ENCODE results near the gene ZFP36L1.

ZFP36L1 gene

DNA sequence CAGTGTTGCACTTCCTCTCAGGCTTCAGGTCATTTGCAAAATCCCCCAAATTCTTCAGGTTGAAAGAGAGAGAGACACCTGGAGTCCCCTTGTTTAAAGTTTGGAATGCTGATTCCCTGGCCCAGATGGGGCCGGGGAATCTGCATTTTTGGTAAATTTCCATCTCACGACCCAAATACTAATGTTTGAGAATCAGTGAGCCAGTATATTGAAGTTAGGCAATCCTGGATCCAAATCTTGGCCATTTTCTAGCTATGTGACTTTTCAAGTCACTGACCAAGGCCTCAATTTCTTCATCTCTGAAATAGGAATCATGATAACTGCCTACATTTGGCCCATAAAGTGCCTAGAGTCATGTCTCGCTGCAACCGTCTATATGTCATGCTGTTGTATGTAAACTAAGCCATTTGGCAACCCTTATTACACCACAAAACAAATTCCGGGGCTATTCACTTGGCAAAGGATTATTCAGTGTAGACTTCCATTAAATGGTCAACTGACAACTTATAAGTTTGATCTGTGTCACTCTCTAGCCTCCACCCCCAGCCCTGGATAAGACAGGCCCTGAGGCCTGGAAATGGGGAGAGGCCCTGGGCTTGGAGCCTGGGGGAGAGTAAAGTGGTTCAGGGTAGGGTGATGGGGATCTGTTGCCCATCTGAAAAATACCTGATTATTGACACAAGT lies 3.7 kb upstream of the ZFP36L1 start:
- no peak for DNase-seq (ENCODE audit: low read depth in 1 of 2, low spot score in 1 of 2)

DNA sequence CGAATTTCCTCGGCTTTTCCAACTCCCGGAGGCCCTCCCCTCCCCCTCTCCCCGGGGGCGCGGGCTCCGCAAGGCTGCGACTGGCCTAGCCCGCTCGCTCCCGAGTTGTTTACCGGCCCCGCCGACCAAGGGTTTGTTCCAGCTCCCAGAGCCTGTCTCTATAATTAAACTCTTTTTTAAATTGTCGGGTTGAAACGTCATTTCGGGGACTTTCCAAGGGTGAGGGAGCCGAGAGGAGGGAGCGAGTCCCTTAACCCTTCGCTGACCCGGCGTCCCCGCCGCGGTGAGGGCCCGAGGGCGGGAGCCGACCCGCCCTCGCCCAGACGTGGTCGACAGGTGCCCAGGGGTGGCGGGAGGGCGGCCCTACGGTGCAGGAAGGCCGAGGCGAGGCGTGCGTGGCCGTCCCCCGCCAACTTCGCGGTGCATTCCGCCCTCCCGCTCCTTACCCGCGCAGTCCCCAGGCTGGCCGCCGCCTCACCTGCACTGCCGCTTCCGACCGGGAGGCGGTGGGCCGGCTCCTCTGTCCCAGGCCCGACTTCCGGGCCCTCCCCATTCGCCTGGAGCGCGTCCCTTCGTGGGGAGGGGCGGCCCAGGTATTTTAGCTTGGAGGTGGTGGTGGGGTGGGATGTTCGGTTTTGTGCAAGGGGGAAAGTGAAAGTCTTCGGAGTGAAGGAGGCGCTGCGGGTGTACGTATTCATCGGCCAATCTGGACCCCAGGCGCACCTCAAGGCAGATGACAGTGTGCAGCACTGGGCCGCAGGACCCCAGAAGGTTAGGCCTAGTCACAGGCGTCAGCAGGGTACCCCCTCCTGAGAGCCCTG lies 2.9 kb upstream of the ZFP36L1 start:
- DNase-seq (ENCODE audit: low read depth in 1 of 2, low spot score in 1 of 2), result peak; percentile 55 to 73

DNA sequence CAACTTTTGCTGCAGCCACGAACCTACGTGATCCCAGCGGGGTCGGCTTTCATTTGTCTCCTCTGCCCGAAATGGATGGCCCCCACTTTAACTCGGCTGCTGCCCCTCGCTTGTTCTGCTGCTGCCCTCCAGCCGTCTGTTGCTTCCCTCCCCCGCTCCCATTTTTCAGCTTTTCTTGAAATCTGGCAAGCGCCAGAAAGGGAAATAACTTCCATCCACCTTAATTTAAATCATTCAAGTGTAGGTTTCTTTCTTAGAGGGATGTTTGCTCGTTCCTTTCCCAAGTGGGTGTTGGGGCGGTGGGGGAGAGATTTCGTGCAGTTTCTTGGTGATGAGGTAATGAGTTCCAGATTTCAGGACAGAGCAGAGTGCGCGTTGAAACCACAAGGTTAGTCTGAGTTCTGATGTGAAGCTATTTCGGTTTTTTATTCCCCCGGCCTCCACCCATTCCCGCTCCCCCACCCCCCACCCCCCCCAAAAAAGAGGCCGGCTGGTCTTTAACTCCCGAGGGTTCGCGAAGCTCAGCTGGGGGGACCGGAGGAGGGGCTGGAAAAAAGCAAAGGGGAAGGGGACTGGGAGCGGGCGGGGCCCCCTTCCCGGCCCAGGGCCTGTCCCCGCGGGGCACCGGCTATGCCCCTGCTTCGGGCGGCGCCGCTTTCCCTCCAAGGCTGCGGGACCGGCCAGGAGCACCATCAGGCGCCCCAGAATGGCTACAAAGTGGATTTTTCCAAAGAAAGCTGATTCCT lies 2.2 kb upstream of the ZFP36L1 start:
- no peak for DNase-seq (ENCODE audit: low read depth in 1 of 2, low spot score in 1 of 2)

DNA sequence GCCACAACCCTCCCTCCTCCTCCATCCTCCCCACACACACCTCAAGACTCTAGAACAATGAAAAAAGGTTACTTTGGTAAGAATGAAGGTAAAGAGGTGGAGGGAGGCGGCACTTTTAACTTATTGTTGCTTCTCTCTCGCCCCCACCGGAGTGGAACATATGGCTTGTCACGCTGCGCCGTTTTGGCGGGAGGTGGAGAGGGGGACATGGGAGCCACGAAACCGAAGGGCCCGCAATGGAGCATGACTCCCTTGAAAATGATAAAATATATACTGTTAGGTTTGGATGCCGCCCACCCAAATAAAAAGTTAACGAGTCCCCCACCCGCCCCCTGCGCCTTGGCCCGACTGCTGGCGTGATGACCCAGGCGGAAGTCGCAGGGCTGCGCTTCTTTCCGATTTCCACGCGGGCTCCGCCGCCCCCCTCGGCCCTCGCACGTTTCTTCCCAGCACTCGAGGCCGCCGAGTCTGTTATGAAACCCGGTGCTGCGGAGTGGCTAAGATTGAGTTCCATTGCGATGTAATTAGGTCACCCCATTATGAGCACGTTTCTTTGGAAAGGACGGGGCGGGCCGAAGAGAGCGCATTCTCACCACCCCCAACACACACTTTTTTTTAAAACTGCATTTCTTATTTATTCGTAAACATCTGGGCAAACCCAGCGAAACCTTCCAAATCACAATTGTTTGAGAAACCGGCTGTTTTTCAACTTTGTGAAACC lies 1.4 kb upstream of the ZFP36L1 start:
- DNase-seq (ENCODE audit: low read depth in 1 of 2, low spot score in 1 of 2), result peak; percentile 62 to 78

DNA sequence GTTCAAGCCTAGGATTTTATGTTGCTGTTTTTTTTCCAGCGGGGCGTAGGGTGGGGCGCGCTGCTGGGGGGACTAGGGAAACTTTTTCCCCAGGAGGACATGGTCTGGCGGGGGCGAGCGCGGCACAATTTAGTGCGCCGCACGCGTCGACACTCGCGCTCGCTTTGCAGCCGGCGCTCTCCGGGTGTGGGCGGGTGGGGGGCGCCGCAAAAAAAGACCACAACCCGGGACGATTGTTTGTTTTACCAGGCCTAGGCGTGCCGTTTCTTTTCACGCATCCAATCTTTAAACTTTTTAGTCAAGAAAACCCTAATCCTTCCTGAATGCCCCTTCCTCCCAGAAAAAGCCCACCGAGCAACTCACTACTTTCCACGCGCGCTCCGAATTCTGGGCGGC lies 865 bp upstream of the ZFP36L1 start:
- no peak for DNase-seq (ENCODE audit: low read depth in 1 of 2, low spot score in 1 of 2)

DNA sequence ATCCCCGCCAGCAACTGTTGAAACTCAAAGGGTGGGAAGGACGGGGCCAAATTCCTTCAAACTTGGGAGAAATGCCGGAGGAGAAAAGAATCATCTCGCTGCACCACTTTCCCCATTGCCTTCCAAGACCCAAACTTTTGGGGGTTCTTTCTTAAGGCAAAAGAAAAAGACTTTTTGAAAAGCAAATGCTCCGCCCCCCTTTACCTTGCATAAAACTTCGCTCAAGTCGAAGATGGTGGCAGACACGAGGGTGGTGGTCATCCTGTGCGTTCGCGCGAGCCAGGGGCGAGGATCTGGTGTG lies 239 bp downstream of the ZFP36L1 start:
- DNase-seq (ENCODE audit: low read depth in 1 of 2, low spot score in 1 of 2), result no peak

DNA sequence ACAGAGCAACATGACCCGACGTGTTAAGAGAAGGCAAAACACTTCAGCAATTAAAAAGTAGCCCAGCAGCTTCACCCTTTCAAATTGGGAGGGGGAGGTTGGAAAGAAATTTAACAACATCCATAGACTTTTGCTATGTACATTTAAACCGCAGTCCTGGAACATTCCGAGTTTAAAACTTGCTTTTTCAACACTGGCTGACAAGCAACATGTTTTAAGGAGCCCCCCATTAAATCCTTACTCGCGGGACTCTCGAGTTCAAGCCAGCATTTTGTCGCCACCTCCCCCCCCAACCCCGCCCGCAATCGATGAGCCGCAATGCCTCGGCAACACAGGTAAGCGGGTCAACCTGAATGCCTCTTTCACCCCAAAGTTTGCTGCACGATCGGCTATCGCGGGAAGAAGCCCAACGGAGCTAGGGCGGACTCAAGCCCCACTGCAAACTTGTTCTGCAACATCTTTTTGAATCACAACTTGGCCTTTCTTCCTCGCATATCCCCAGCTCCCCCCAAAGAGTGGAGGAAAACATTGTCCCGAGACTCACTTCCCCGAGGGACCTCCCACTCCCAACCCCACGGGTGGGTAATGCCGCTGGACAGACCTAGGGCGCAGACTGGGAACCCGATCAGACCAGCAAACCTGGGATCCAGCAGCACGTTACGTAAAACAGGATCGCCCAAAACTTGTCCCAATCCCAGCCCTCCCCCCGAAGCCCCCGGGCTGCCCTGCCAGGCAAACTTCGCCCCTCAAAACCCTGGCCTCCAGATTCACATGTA lies 777 bp downstream of the ZFP36L1 start:
- DNase-seq (ENCODE audit: low read depth in 1 of 2, low spot score in 1 of 2), result no peak

DNA sequence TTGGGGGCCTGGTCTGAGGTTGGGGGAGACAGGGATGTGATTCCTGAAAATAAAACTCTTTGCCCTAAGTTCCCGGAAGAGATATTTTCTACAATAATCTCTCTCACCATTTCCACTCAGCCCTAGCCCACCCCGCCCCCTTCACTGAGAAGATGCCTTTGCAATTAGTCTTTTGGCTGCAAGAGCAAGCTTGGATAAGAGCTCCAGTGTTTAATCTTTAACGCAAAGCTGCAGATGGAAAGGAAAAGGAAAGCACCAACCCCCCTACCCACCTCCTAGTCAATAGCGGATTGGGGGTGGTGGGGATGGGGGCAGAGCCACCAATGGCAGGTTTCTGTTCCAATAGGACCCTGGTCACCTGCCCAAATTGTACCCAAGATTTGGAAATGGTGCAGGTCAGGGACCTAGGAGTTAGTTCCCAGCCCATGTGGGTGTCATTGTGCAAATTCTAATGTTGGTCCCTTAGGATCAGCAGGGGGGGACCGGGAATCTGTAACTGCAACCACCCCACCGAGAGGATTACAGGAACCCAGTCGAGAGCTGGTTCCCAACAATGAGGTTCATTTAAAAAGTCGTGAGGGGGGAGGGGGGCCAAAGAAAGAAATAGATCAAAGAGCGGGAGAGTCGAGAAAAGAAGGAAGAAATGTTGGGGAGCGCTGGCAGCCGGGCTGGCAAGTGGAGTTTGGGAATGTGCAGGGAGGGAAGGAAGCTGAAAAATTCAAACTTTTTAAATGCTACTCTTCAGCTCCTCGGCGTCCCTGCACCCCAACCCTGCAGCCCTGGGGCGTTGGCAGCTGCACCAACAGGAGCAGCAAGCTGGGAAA lies 1.6 kb downstream of the ZFP36L1 start:
- no peak for DNase-seq (ENCODE audit: low read depth in 1 of 2, low spot score in 1 of 2)

DNA sequence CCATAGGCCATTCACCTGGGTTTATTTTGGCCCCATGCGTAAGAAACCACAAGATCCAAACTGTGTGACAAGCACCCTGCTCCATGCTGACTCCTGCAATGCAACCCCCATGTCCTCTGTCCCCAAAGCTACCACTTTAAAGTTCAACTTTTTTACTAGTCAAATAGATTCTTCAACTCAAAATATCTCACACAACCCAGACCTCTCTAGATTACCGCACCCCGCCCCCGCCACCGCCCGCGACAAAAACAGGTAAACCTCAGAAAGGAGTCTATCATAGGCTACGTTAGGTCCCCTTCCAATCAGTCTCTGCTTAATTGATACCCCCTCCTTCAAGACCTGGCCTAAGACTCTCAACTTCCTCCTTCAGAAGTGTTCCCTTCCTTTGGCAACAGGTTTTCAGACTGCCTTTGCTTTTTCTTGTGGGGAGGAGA lies 2.2 kb downstream of the ZFP36L1 start:
- DNase-seq (ENCODE audit: low read depth in 1 of 2, low spot score in 1 of 2), result peak in 1 of 2 donors; percentile 64

DNA sequence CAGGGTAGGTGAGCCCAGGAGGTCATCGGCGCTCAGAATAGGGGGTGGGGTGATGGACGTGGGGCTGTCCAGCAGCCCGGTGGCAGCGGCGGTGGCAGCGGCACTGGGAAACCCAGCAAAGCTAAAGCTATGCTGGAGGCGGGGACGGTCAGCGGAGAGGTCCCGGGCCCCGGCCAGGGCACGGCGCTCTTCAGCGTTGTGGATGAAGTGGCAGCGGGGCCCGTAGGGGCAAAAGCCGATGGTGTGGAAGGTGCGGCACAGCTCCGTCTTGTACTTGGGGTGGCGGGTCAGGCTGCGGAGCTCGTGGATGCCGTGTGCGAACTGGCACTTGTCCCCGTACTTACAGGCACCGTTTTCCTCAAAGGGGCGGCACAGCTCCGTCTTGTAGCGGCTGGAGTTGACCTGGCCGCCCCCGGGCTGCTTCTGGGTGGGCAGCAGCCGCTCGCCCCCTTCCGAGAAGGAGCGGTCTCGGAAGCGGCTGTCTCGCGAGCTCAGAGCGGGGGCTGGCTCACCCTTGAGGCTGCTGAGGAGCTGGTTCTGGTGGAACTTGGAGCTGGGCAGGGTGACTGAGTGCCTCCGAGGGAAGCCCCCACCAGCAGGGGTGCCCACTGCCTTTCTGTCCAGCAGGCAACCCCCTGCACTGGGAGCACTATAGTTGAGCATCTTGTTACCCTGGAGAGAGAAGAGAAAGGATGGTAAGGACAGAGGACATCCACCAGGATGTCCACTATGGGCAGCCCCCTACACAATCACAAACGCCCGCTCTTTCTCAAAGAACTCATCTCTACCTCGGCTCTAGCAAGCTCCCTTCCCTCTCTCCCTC lies 2.8 kb downstream of the ZFP36L1 start:
- no peak for DNase-seq (ENCODE audit: low read depth in 1 of 2, low spot score in 1 of 2)

DNA sequence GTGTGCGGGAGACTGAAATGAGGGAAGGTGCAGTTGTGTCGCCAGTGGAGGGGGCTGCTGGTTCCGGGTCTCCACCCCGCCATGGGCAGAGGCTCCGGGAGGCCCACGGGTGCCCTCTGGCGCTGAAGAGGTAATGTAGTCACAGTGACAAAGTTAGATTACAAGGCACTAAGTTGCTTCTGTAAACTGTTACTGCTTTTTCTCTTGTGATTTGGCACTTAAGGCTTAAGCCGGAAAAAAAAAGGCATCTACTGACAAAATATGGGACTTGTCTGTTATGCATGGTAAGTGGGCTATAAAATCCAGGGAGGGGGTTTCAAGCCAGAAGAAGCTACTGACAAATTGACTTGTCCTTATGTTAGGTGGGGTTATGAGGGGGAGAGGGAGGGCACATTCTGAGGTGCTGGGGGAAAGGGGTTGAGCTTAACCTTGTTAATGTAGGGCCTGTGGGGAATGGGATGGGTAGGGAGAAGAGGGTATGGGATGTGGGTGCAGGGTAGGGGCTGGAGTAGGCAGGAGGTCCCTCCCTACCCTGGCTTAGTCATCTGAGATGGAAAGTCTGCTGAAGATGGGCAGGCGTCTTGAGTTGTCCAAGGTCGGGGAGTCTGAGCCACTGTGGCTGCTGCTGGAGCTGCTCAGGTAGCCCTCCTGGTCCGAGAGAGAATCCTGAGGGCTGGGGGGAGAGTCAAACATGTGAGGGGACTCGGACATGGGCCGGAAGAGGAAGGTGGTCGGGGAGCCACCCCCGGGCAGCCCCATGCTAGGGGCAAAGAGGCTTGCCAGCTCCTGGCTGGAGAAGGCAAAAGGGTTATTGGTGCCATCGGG lies 3.7 kb downstream of the ZFP36L1 start:
- peak; percentile 70 to 75 for DNase-seq (ENCODE audit: low read depth in 1 of 2, low spot score in 1 of 2)

DNA sequence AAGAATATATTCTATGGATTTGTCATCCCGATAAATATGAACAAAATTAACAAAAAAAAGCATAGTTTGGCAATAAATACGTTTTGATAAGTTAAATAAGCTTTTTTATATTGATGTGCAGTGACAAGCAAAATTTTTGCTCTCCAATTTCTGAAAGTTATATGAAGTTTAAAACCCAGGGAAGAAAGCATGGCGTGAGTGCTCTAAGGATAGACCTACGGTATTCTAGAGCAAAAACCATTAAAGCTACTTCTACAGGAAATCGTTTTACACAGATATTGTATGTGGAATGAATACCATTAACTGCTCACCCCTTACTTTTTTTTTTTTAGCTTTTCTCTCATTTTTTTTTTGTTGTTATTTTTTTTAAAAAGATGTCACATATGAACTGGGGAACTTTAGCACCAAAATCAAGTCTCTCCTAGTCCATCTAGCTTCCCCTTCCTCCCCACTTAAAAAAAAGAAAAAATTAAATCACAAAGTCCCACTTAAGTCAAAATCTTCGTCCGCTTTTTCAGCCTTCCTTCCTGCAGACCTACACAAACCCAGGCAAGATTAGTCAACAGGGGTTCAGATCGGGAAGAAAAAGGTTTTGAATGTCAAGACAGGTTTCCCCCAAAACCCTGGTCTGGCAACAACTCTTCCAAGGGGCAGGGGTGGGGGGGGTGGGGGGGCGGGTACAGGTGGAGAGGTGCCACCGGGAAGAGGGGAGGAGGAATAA lies 4.4 kb downstream of the ZFP36L1 start:
- no peak for DNase-seq (ENCODE audit: low read depth in 1 of 2, low spot score in 1 of 2)

DNA sequence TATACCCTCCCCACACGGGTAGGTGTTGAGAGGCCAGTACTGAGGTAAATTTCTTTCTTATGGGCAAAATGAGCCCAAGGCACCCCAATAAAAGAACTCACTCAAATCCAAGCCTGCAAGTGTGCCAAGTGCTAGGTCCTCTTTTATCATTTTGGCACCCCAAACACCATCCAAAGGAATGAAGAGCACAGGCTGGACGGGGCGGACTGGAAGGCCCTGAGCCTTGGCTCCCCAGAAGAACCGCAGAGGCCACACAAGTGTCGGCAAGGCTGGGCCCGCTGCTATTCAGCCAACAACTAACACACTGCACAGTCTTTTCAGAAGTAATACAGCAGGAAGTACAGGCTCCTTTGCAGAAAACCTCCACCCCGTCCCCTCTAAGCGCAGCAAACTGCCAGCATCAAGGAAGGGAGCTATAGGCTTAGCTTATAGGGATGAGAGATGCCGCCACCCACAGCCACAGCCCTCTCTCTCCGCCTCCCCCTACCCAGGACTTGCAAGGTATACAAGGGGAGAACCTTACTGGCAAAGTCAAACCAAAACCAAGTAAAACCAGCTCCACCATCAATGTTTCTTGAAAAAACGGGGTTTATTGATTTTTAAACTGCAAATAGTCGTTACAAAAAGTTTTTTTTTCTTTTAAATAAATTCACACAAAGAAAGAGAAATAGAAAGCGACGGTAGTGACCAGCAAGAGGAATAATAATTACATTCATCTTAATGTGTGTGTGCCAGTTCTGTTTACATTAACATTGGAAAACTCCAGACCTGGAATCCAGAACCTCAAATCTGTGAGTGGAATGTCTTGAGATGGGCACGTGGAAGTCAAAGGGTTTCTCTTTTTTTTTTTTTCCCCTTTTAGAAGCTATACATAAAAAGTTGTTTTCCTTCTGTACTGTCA lies 5.5 kb downstream of the ZFP36L1 start:
- no peak for DNase-seq (ENCODE audit: low read depth in 1 of 2, low spot score in 1 of 2)

DNA sequence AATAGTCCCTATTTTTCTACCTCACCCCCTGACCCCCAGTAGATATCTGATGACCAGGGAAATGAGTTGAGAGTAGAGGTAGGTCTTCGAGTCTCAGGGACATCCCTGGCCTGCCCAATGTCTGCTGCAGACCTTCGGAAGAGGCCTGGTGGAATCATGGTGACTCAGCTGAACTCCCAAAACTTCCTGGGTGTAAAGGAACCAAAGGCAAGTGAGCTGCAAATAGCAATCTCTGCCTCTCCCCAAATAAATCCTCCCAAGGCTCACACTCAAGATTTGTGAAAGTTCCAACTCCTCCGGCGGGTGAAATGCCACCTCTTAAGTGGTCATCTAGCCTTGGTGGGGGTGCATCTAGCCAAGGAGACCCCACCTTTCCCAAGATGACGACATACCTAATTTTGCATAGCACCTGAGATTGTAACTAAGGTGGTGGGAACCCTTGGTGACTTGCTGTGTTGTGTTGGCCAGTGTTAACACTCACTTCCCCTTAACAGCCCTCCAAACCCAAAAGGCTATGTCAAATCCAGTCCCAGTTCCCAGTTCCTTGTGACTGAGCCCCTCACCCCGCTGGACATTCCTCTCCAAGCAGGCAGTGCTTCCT lies 6.3 kb downstream of the ZFP36L1 start:
- no peak for DNase-seq (ENCODE audit: low read depth in 1 of 2, low spot score in 1 of 2)

DNA sequence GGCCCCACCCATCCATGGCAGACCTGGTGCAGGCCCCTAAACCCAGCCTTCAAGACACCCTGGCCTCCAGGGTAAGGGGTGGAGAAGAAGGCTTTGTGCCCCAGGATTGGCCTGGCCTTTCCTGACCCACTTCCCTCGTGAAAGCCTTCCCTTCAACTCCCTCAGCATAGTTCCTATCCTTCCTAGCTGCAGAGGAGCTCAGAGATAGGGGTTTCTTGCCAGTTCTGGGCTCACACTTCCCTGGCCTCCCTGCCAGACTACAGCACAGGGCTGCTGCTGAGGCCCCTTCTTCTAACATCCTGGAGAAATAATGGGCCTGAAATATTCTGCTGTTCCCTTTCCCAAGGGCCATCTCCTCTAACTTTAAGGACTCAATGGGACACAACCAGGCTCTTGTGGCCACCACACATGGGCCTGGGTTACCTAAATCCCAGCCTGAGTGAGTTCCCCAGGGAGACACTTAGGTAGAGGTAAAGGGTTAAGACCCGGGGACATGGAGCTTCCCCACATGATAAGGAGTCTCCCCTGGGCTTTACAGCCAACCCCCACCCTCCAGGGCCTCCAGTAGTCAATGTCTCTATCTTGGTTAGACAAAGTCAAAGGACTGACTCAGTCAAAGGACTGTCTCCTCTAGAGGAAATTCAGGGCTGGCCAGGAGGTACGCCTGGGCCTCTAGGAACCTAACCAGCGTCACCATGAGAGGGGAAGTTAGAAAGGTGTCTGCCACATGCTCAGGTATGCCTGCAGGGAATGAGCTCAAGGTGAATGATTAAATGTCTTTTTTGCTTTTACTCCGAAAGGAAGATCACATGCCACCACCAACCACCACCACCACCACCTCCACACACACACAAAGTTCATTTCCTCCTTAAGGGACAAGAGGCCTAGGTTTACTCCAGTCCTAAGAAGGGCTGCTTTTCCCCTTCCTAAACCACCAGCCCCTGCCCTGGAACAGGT lies 7.1 kb downstream of the ZFP36L1 start:
- no peak for DNase-seq (ENCODE audit: low read depth in 1 of 2, low spot score in 1 of 2)

Measured in activated T-helper 1 cell treated with anti-CD3 and anti-CD28 coated beads, Interleukin-2, amount 50 U/mL, for 16 hours (primary cell).